ENCODE data around the gene ADSL. TPM values are rescaled to one million over a fixed set of nuclear protein-coding genes. Genes with fewer than 3 reads are reported as not detected.

The ADSL gene
- polyA plus RNA-seq, 1 of the 3 experiments (the other 2 are of a cell fraction) = 79.7 TPM

DNA sequence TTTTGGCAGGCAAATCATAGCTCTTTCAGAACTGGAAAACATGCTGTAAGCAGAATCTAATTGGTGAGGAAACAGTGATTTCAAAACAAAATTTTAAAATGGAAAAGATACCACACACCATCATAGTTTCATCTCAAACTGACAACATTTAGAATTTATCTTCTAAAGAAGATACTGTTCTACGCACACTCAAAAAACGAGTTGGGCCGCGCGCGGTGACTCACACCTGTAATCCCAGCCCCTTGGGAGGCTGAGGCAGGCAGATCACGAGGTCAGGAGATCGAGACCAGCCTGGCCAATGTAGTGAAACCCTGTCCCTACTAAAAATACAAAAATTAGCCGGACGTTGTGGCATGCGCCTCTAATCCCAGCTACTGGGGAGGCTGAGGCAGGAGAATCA, 44.2 kb upstream of the ADSL start:
- WGBS (ENCODE audit: low lambda C conversion rate) = 97% methylated on average over 11 of the region's 11 CpGs
- peaks cover 0 to 14% of the 10 kb centered on the region in 2 experiments for H3K36me3 ChIP-seq (replicated peaks in 1 of 2; ENCODE audit: control insufficient read depth in 1 of 2, insufficient read depth in 2 of 2, low read length in 1 of 2)
- no peaks in the 10 kb centered on the region for H3K79me2 ChIP-seq (ENCODE audit: insufficient read depth)
- no peak overlapping the region for H3K27ac ChIP-seq (ENCODE audit: low read depth in 2 of 2, low read length in 1 of 2)
- CTCF ChIA-PET = no interaction called here
- H3K4me1 ChIP-seq (ENCODE audit: control insufficient read depth in 1 of 2, insufficient read depth in 2 of 2, low read depth in 1 of 2, low read length in 1 of 2) = no peaks in the 10 kb centered on the region
- no peak for DNase-seq
- H3K9me2 ChIP-seq = no peaks in the 10 kb centered on the region
- no peak overlapping the region for H2AFZ ChIP-seq (ENCODE audit: low read depth)
- no peak overlapping the region for H3K4me3 ChIP-seq (ENCODE audit: low read depth in 2 of 2, low read length in 1 of 2)
- no peaks in the 10 kb centered on the region for H4K20me1 ChIP-seq (ENCODE audit: insufficient read depth)
- H3K4me2 ChIP-seq = no peak overlapping the region
- H3F3A ChIP-seq (replicated peaks; ENCODE audit: insufficient read depth) = no peaks in the 10 kb centered on the region
- POLR2A ChIA-PET = no interaction called here
- H3K9me3 ChIP-seq = no peaks in the 10 kb centered on the region
- no peak overlapping the region for H3K9ac ChIP-seq
- TF ChIP-seq, protein P1, sequence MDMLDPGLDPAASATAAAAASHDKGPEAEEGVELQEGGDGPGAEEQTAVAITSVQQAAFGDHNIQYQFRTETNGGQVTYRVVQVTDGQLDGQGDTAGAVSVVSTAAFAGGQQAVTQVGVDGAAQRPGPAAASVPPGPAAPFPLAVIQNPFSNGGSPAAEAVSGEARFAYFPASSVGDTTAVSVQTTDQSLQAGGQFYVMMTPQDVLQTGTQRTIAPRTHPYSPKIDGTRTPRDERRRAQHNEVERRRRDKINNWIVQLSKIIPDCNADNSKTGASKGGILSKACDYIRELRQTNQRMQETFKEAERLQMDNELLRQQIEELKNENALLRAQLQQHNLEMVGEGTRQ (IDR thresholded peaks at IDR 0.05; ENCODE audit: borderline replicate concordance, low read depth, low read length) = no peak
- TF ChIP-seq, protein P2, sequence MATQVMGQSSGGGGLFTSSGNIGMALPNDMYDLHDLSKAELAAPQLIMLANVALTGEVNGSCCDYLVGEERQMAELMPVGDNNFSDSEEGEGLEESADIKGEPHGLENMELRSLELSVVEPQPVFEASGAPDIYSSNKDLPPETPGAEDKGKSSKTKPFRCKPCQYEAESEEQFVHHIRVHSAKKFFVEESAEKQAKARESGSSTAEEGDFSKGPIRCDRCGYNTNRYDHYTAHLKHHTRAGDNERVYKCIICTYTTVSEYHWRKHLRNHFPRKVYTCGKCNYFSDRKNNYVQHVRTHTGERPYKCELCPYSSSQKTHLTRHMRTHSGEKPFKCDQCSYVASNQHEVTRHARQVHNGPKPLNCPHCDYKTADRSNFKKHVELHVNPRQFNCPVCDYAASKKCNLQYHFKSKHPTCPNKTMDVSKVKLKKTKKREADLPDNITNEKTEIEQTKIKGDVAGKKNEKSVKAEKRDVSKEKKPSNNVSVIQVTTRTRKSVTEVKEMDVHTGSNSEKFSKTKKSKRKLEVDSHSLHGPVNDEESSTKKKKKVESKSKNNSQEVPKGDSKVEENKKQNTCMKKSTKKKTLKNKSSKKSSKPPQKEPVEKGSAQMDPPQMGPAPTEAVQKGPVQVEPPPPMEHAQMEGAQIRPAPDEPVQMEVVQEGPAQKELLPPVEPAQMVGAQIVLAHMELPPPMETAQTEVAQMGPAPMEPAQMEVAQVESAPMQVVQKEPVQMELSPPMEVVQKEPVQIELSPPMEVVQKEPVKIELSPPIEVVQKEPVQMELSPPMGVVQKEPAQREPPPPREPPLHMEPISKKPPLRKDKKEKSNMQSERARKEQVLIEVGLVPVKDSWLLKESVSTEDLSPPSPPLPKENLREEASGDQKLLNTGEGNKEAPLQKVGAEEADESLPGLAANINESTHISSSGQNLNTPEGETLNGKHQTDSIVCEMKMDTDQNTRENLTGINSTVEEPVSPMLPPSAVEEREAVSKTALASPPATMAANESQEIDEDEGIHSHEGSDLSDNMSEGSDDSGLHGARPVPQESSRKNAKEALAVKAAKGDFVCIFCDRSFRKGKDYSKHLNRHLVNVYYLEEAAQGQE (IDR thresholded peaks at IDR 0.05; ENCODE audit: low read depth, low read length) = no peak
- TF ChIP-seq, protein P3, sequence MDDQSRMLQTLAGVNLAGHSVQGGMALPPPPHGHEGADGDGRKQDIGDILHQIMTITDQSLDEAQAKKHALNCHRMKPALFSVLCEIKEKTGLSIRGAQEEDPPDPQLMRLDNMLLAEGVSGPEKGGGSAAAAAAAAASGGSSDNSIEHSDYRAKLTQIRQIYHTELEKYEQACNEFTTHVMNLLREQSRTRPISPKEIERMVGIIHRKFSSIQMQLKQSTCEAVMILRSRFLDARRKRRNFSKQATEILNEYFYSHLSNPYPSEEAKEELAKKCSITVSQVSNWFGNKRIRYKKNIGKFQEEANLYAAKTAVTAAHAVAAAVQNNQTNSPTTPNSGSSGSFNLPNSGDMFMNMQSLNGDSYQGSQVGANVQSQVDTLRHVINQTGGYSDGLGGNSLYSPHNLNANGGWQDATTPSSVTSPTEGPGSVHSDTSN (IDR thresholded peaks at IDR 0.05) = no peak
- TF ChIP-seq TEAD4 (IDR thresholded peaks at IDR 0.05; ENCODE audit: borderline replicate concordance, insufficient read depth) (no peak), JUND (IDR thresholded peaks at IDR 0.05) (no peak), TAF1 (IDR thresholded peaks at IDR 0.05; ENCODE audit: borderline replicate concordance, low read depth, low read length) (no peak)
- no peaks in the 10 kb centered on the region for H3K27me3 ChIP-seq (ENCODE audit: insufficient read depth)

DNA sequence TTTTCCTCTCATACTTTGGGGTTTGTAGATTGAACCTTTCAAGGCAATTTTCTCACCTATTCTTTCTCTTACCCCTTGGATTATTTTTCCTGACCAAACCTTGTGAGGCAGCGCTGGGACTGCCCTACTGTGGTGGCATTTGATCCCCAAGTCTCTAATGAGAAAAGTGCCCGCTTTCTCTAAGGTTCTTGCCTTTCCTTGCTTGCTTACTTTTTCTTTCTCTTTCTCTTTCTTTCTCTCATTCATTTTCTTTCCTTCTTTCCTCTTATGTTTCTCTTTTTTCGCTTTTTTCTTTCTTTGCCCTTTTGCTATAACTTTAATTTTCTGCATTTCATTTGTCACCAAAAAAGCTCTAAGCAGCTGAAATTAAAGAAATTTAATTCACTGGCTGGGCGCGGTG, 40.7 kb upstream of the ADSL start:
- Histone ChIP-seq H3K79me2 (ENCODE audit: insufficient read depth) (no peaks in the 10 kb centered on the region), H2AFZ (ENCODE audit: low read depth) (no peak overlapping the region), H3K36me3 (replicated peaks in 1 of 2; ENCODE audit: control insufficient read depth in 1 of 2, insufficient read depth in 2 of 2, low read length in 1 of 2) (peaks cover 0 to 14% of the 10 kb centered on the region in 2 experiments), H3K27me3 (ENCODE audit: insufficient read depth) (no peaks in the 10 kb centered on the region), H3K4me2 (no peak overlapping the region), H3K4me3 (ENCODE audit: low read depth in 2 of 2, low read length in 1 of 2) (no peak overlapping the region), H3K4me1 (ENCODE audit: control insufficient read depth in 1 of 2, insufficient read depth in 2 of 2, low read depth in 1 of 2, low read length in 1 of 2) (peaks cover 0 to under 1% of the 10 kb centered on the region in 2 experiments; a peak in 2 of 4 replicates), H3F3A (replicated peaks; ENCODE audit: insufficient read depth) (peaks cover 14% of the 10 kb centered on the region), H3K9me3 (no peaks in the 10 kb centered on the region), H3K27ac (ENCODE audit: low read depth in 2 of 2, low read length in 1 of 2) (no peak overlapping the region), H4K20me1 (ENCODE audit: insufficient read depth) (0 out of 2 replicates have a peak, but pooled peaks cover 4% of the 10 kb centered on the region), H3K9me2 (no peaks in the 10 kb centered on the region), H3K9ac (no peak overlapping the region)
- DNase-seq = no peak
- WGBS (ENCODE audit: low lambda C conversion rate) = 96% methylated on average over 5 of the region's 5 CpGs
- ChIA-PET POLR2A (no interaction called here), CTCF (no interaction called here)
- TF ChIP-seq SIN3A (IDR thresholded peaks at IDR 0.05; ENCODE audit: borderline replicate concordance, low read depth, low read length) = no peak
- TF ChIP-seq TCF12 (IDR thresholded peaks at IDR 0.05) = no peak
- TF ChIP-seq EP300 (IDR thresholded peaks at IDR 0.05; ENCODE audit: borderline replicate concordance in 1 of 2, low read depth in 1 of 2, low read length in 1 of 2) = no peak
- TF ChIP-seq MEF2A (IDR thresholded peaks at IDR 0.05; ENCODE audit: borderline replicate concordance, low read depth) = no peak
- TF ChIP-seq, protein P2 (IDR thresholded peaks at IDR 0.05; ENCODE audit: low read depth, low read length) = no peak
- no peak for TF ChIP-seq CHD2 (IDR thresholded peaks at IDR 0.05; ENCODE audit: low read length, partially characterized antibody)
- TF ChIP-seq RXRA (IDR thresholded peaks at IDR 0.05; ENCODE audit: borderline replicate concordance, low read depth) = no peak
- no peak for TF ChIP-seq RAD21 (IDR thresholded peaks at IDR 0.05; ENCODE audit: low read length)
- TF ChIP-seq, protein P4, sequence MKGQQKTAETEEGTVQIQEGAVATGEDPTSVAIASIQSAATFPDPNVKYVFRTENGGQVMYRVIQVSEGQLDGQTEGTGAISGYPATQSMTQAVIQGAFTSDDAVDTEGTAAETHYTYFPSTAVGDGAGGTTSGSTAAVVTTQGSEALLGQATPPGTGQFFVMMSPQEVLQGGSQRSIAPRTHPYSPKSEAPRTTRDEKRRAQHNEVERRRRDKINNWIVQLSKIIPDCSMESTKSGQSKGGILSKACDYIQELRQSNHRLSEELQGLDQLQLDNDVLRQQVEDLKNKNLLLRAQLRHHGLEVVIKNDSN (IDR thresholded peaks at IDR 0.05; ENCODE audit: borderline replicate concordance, low read depth) = no peak
- TF ChIP-seq, protein P5, sequence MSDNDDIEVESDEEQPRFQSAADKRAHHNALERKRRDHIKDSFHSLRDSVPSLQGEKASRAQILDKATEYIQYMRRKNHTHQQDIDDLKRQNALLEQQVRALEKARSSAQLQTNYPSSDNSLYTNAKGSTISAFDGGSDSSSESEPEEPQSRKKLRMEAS (IDR thresholded peaks at IDR 0.05; ENCODE audit: low read depth) = no peak
- TF ChIP-seq RFX5 (IDR thresholded peaks at IDR 0.05; ENCODE audit: low read length) = no peak

Data from SK-N-SH (cell line).